ENCODE measurements around the gene DIP2C. TPM values are rescaled to one million over a fixed set of nuclear protein-coding genes. Genes with fewer than 3 reads are reported as not detected.
A peak's percentile ranks its signal among the peaks of the same experiment; 100 is the strongest.

The DIP2C gene
- total RNA-seq, 1 experiment from 2014 or later, result 11.4 TPM

- CTCF ChIA-PET, result no interaction called here
- no peak for TF ChIP-seq CTCF (IDR thresholded peaks at IDR 0.05; ENCODE audit: insufficient read depth in 1 of 2, low read depth in 1 of 2, low read length in 1 of 2, severe bottlenecking in 1 of 2, unreplicated experiment in 1 of 2)
- no peak overlapping the region for H3K4me3 ChIP-seq (ENCODE audit: low read depth, low read length)
- BruUV-seq (replicated peaks), result no TSS peak
- peaks cover 14% of the 10 kb centered on the region for H3K36me3 Mint-ChIP-seq (ENCODE audit: insufficient read depth, unreplicated experiment)
- no peaks in the 10 kb centered on the region for H3K27me3 ChIP-seq (replicated peaks; ENCODE audit: control insufficient read depth, insufficient read depth, low read length)
- no peaks in the 10 kb centered on the region for H3K27me3 Mint-ChIP-seq (ENCODE audit: insufficient read depth, unreplicated experiment)
- no peak overlapping the region for H3K4me3 Mint-ChIP-seq (ENCODE audit: unreplicated experiment)
- no peaks in the 10 kb centered on the region for H3K4me1 Mint-ChIP-seq (ENCODE audit: low read depth, unreplicated experiment)
- no peaks in the 10 kb centered on the region for H3K9me3 Mint-ChIP-seq (ENCODE audit: unreplicated experiment)
- no peak overlapping the region for H3K27ac Mint-ChIP-seq (ENCODE audit: unreplicated experiment)
- H3K9me3 ChIP-seq, result no peaks in the 10 kb centered on the region
- H3K4me1 ChIP-seq, result no peaks in the 10 kb centered on the region
- POLR2A ChIA-PET, result no interaction called here
- intact Hi-C loops (cut with micrococcal nuclease; ENCODE audit: unreplicated experiment), result no loop called here
- peak in 1 of 2 experiments; percentile 25 for DNase-seq
- 0 out of 2 replicates have a peak, but pooled peaks cover 1% of the 10 kb centered on the region for H3K36me3 ChIP-seq (ENCODE audit: control insufficient read depth, insufficient read depth, low read length)
Measured at GRCh38 chr10:357201-357950, 332.1 kb downstream of the DIP2C start.

GRCh38 chr10:356452-356851 lies 333.0 kb downstream of the DIP2C start:
- CTCF ChIA-PET, result no interaction called here

More at GRCh38 chr10:356452-356851, 333.0 kb downstream of the DIP2C start:
- Mint-ChIP-seq H3K27ac (ENCODE audit: unreplicated experiment) (no peak overlapping the region), H3K4me3 (ENCODE audit: unreplicated experiment) (no peak overlapping the region), H3K27me3 (ENCODE audit: insufficient read depth, unreplicated experiment) (no peaks in the 10 kb centered on the region), H3K36me3 (ENCODE audit: insufficient read depth, unreplicated experiment) (peaks cover 14% of the 10 kb centered on the region), H3K9me3 (ENCODE audit: unreplicated experiment) (no peaks in the 10 kb centered on the region), H3K4me1 (ENCODE audit: low read depth, unreplicated experiment) (no peaks in the 10 kb centered on the region)
- Histone ChIP-seq H3K4me1 (no peaks in the 10 kb centered on the region), H3K4me3 (ENCODE audit: low read depth, low read length) (no peak overlapping the region), H3K27me3 (replicated peaks; ENCODE audit: control insufficient read depth, insufficient read depth, low read length) (no peaks in the 10 kb centered on the region), H3K9me3 (no peaks in the 10 kb centered on the region), H3K36me3 (ENCODE audit: control insufficient read depth, insufficient read depth, low read length) (0 out of 2 replicates have a peak, but pooled peaks cover 1% of the 10 kb centered on the region)
- POLR2A ChIA-PET, result no interaction called here
- DNase-seq, result peak in 1 of 2 experiments; percentile 30
- no peak for TF ChIP-seq CTCF (IDR thresholded peaks at IDR 0.05; ENCODE audit: insufficient read depth in 1 of 2, low read depth in 1 of 2, low read length in 1 of 2, severe bottlenecking in 1 of 2, unreplicated experiment in 1 of 2)
- BruUV-seq (replicated peaks), result no TSS peak
- intact Hi-C loops (cut with micrococcal nuclease; ENCODE audit: unreplicated experiment), result loop anchor here (1.0 kb wide), 1 partner anchor 24 kb away; no protein-coding TSS in a partner anchor
